ENCODE measurements around the gene AIG1. TPM values are rescaled to one million over a fixed set of nuclear protein-coding genes. Genes with fewer than 3 reads are reported as not detected.

The AIG1 gene
- total RNA-seq, 1 donor from 2014 or later = 32.2 TPM

GRCh38 chr6:143061597-143062385, 1.1 kb downstream of the AIG1 start:
- H3K27me3 Mint-ChIP-seq (ENCODE audit: low read depth) = no peaks in the 10 kb centered on the region
- TF ChIP-seq CTCF (IDR thresholded peaks at IDR 0.05) = no peak
- peak overlapping the region; percentile 95 for H3K4me3 Mint-ChIP-seq (ENCODE audit: unreplicated experiment)
- no peaks in the 10 kb centered on the region for H3K36me3 Mint-ChIP-seq (ENCODE audit: low read depth)
- H3K9me3 Mint-ChIP-seq (ENCODE audit: low read depth) = no peaks in the 10 kb centered on the region
- no peak for DNase-seq (ENCODE audit: low spot score)
- H3K4me1 Mint-ChIP-seq (ENCODE audit: low read depth) = peaks cover 47% of the 10 kb centered on the region
- H3K27ac Mint-ChIP-seq (ENCODE audit: unreplicated experiment) = peak overlapping the region; percentile 89

GRCh38 chr6:143062551-143062950, 1.9 kb downstream of the AIG1 start:
- peaks cover 48% of the 10 kb centered on the region for H3K4me1 Mint-ChIP-seq (ENCODE audit: low read depth)
- H3K27ac Mint-ChIP-seq (ENCODE audit: unreplicated experiment) = no peak overlapping the region
- no peaks in the 10 kb centered on the region for H3K36me3 Mint-ChIP-seq (ENCODE audit: low read depth)
- no peak for TF ChIP-seq CTCF (IDR thresholded peaks at IDR 0.05)
- DNase-seq (ENCODE audit: low spot score) = no peak
- no peaks in the 10 kb centered on the region for H3K27me3 Mint-ChIP-seq (ENCODE audit: low read depth)
- no peaks in the 10 kb centered on the region for H3K9me3 Mint-ChIP-seq (ENCODE audit: low read depth)
- H3K4me3 Mint-ChIP-seq (ENCODE audit: unreplicated experiment) = no peak overlapping the region

- no peak overlapping the region for H3K4me3 Mint-ChIP-seq (ENCODE audit: unreplicated experiment)
- peaks cover 57% of the 10 kb centered on the region for H3K4me1 Mint-ChIP-seq (ENCODE audit: low read depth)
- no peaks in the 10 kb centered on the region for H3K9me3 Mint-ChIP-seq (ENCODE audit: low read depth)
- H3K36me3 Mint-ChIP-seq (ENCODE audit: low read depth) = no peaks in the 10 kb centered on the region
- DNase-seq (ENCODE audit: low spot score) = no peak
- H3K27me3 Mint-ChIP-seq (ENCODE audit: low read depth) = no peaks in the 10 kb centered on the region
- H3K27ac Mint-ChIP-seq (ENCODE audit: unreplicated experiment) = no peak overlapping the region
- no peak for TF ChIP-seq CTCF (IDR thresholded peaks at IDR 0.05)
Measured at GRCh38 chr6:143063631-143064030, 2.9 kb downstream of the AIG1 start.

- TF ChIP-seq CTCF (IDR thresholded peaks at IDR 0.05) = no peak
- H3K4me1 Mint-ChIP-seq (ENCODE audit: low read depth) = peaks cover 54% of the 10 kb centered on the region
- H3K27me3 Mint-ChIP-seq (ENCODE audit: low read depth) = no peaks in the 10 kb centered on the region
- no peak overlapping the region for H3K27ac Mint-ChIP-seq (ENCODE audit: unreplicated experiment)
- DNase-seq (ENCODE audit: low spot score) = no peak
- H3K9me3 Mint-ChIP-seq (ENCODE audit: low read depth) = no peaks in the 10 kb centered on the region
- H3K4me3 Mint-ChIP-seq (ENCODE audit: unreplicated experiment) = no peak overlapping the region
- H3K36me3 Mint-ChIP-seq (ENCODE audit: low read depth) = no peaks in the 10 kb centered on the region
Measured at GRCh38 chr6:143064271-143064670, 3.6 kb downstream of the AIG1 start.

- Mint-ChIP-seq H3K9me3 (ENCODE audit: low read depth) (no peaks in the 10 kb centered on the region), H3K4me3 (ENCODE audit: unreplicated experiment) (no peak overlapping the region), H3K27ac (ENCODE audit: unreplicated experiment) (no peak overlapping the region), H3K4me1 (ENCODE audit: low read depth) (peaks cover 46% of the 10 kb centered on the region), H3K27me3 (ENCODE audit: low read depth) (no peaks in the 10 kb centered on the region), H3K36me3 (ENCODE audit: low read depth) (no peaks in the 10 kb centered on the region)
- DNase-seq (ENCODE audit: low spot score) = no peak
- no peak for TF ChIP-seq CTCF (IDR thresholded peaks at IDR 0.05)
Measured at GRCh38 chr6:143064951-143065683, 4.4 kb downstream of the AIG1 start.

All from chondrocyte (in vitro differentiated cells).